Adrenal gland (tissue), 12 donors: Measurements from ENCODE around the gene NME9. TPM values are rescaled to one million over a fixed set of nuclear protein-coding genes. Genes with fewer than 3 reads are reported as not detected.

Experiments used
- DNase-seq, 7 donors: peaks; one replicate each; pipeline ENCODE4 v3.0.0-alpha.2; 2019 to 2020
- H3K27ac ChIP-seq, 5 donors: fragments of 200-600 bp; sonication (generic) in 4 of 5; 1 replicate in 3 of 5; 2 replicates in 2 of 5; pipeline versions ENCODE4 v1.5.1 to v1.8.0; 2016 to 2020; ENCODE audit warnings: mild to moderate bottlenecking in 1 of 5
- H3K27me3 ChIP-seq: fragments of 200-600 bp; 2 replicates; pipeline ENCODE4 v1.8.0; 2021
- H3K36me3 ChIP-seq, 2 donors: fragments of 200-600 bp; replicated peaks in 1 of 2; 1 replicate in 1 of 2; 2 replicates in 1 of 2; pipeline versions ENCODE4 v1.5.1 to v1.8.0; 2018 to 2022
- H3K4me1 ChIP-seq, 2 donors: fragments of 200-600 bp; replicated peaks in 1 of 2; 1 replicate in 1 of 2; 2 replicates in 1 of 2; pipeline versions ENCODE4 v1.5.1 to v1.8.0; 2018 to 2021
- H3K4me3 ChIP-seq, 4 donors: fragments of 200-600 bp; sonication (generic) in 3 of 4; one replicate each; pipeline ENCODE4 v1.5.1; 2016 to 2018
- H3K9me3 ChIP-seq, 3 donors: fragments of 200-600 bp; sonication (generic) in 1 of 3; replicated peaks in 1 of 3; 1 replicate in 2 of 3; 2 replicates in 1 of 3; pipeline versions ENCODE4 v1.5.1 to v1.8.0; 2016 to 2021
- POLR2A ChIP-seq, 2 donors: fragments of 450-650 bp; IDR thresholded peaks; one replicate each; pipeline ENCODE4 v1.6.1; 2017; ENCODE audit warnings: antibody characterized with exemption in 2 of 2, mild to moderate bottlenecking in 2 of 2, moderate library complexity in 1 of 2
- WGBS, 4 donors: extraction: QIAGEN DNeasy Blood & Tissue Kit in 2 of 4; methylation state at CpG; one replicate each; pipeline versions ENCODE4 v1.1.5 to v1.1.7; 2013 to 2017; 5-methylcytosine and 5-hydroxymethylcytosine counted together
- intact Hi-C, 2 donors: fragments of 100-400 bp; cut with DNase I; formaldehyde crosslinking; loops; one replicate each; pipeline versions ENCODE4 v1.14.1 to v1.15.0; 2022 to 2023
- polyA plus RNA-seq, 3 donors: library from polyadenylated mRNA; stranded (reverse); fragments of 200-250 nt in 2 of 3; fragments of 350-450 nt in 1 of 3; fragmentation: Illumina TruSeq in 1 of 3; extraction: RNeasy Lipid Tissue Mini Kit (QIAGEN cat#74804) in 1 of 3; gene quantifications; one replicate each; pipeline ENCODE4 v1.2.3, GENCODE V29; 2013 to 2014
- total RNA-seq, 9 donors: library from RNA; depleted of rRNA in 4 of 9; stranded (reverse); fragments of >200 nt in 4 of 9; fragments of 120-200 nt in 1 of 9; fragmentation: NEBNext Ultra II Directional in 1 of 9; extraction: Animal tissue kit (Norgen Biotek cat#: 25700) in 1 of 9; gene quantifications; one replicate each; pipeline versions ENCODE4 v1.1.0 to v1.2.4, GENCODE V29; 2013 to 2023
- TF ChIP-seq, protein P1 (sequence below), 6 experiments: fragments of 450-650 bp in 4 of 6; fragments of 200-600 bp in 2 of 6; sonication (generic) in 1 of 6; IDR thresholded peaks; 1 replicate in 5 of 6; 2 replicates in 1 of 6; pipeline versions ENCODE4 v1.5.1 to v1.8.0; 2016 to 2021; ENCODE audit warnings: antibody characterized with exemption in 6 of 6, mild to moderate bottlenecking in 2 of 6, moderate library complexity in 1 of 6
- donor health status: healthy with polysubstance abuse.
- donor health status: Bipolar disorder and iron deficiency.
- donor health status: DM: yes; HTN: yes; CAD: no.
- donor health status: DM: no; HTN: no; CAD: no.
- donor health status: DM: no; HTN: no; CAD: no.
- donor health status: DM: yes; HTN: yes; CAD: no.

Gene NME9
- total and polyA plus RNA-seq, 12 donors: 0.46 to 2.6 (median 0.77) TPM; not detected in 5

DNA sequence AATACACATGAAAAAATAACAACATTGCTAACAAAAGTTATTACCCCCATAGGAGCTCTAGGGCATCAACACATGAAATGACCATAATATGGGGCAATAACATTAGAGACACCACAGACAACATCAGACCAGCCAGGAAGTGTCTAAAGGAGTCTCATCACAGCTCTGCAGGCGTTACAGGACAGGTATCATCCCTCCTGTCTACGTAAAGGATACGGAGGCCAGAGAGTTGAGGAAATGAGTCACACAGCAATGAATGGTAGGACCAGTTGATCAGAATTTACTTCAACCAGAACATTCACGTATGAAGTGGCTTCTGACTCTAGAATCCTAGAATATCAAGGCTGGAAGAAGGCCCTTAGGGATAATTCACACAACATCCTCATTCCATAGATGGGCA lies 1.8 kb downstream of the NME9 start:
- no peaks in the 10 kb centered on the region for H3K9me3 ChIP-seq
- no peak for TF ChIP-seq POLR2A (IDR thresholded peaks at IDR 0.05)
- TF ChIP-seq, protein P1, sequence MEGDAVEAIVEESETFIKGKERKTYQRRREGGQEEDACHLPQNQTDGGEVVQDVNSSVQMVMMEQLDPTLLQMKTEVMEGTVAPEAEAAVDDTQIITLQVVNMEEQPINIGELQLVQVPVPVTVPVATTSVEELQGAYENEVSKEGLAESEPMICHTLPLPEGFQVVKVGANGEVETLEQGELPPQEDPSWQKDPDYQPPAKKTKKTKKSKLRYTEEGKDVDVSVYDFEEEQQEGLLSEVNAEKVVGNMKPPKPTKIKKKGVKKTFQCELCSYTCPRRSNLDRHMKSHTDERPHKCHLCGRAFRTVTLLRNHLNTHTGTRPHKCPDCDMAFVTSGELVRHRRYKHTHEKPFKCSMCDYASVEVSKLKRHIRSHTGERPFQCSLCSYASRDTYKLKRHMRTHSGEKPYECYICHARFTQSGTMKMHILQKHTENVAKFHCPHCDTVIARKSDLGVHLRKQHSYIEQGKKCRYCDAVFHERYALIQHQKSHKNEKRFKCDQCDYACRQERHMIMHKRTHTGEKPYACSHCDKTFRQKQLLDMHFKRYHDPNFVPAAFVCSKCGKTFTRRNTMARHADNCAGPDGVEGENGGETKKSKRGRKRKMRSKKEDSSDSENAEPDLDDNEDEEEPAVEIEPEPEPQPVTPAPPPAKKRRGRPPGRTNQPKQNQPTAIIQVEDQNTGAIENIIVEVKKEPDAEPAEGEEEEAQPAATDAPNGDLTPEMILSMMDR (IDR thresholded peaks at IDR 0.05): no peak
- H3K27me3 ChIP-seq: no peaks in the 10 kb centered on the region
- no peaks in the 10 kb centered on the region for H3K36me3 ChIP-seq
- intact Hi-C loops: loop anchor here in 1 of 2 donors (5.0 to 10.0 kb wide), 2 partner anchors 89 to 143 kb away; partner anchors contain the start of gene ARMC8
- 82 to 94% (median 84%) methylated on average over 4 of the region's 4 CpGs for WGBS, 4 donors
- H3K4me3 ChIP-seq: no peak overlapping the region
- H3K27ac ChIP-seq: no peak overlapping the region
- H3K4me1 ChIP-seq: peaks cover 0 to 6% of the 10 kb centered on the region in 2 donors
- no peak for DNase-seq

DNA sequence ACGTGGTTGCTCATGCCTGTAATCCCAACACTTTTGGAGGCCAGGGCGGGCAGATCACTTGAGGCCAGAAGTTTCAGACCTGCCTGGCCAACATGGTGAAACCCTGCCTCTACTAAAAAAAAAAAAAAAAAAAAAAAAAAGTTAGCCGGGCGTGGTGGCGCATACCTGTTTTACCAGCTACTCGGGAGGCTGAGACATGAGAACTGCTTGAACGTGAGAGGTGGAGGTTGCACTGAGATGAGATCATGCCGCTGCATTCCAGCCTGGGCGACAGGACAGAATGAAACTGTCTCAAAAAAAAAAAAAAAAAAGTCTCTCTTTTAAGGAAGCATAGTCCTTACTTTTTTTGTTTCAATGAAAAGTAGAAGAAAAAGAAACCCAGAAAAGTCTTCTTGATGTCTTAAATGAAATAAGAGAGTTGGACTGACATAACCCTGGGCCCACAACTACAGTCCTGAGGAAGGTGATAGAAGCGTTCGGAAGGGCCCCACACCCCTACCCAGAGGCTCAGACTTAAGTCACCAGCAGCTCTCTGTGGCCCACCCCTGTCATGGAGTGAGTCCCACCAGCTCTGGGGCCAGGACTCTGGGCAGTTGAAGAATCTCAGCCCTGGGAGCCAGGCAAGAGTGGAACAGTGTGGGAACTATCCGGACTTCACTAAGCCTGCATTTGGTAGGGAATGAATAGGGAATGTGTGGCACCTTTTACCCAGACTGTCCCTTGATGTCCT lies 2.6 kb downstream of the NME9 start:
- intact Hi-C loops: loop anchor here in 1 of 2 donors (5.0 to 10.0 kb wide), 2 partner anchors 90 to 142 kb away; partner anchors contain the start of gene ARMC8
- TF ChIP-seq POLR2A (IDR thresholded peaks at IDR 0.05): no peak
- TF ChIP-seq, protein P1 (IDR thresholded peaks at IDR 0.05): no peak
- H3K36me3 ChIP-seq: no peaks in the 10 kb centered on the region
- no peak for DNase-seq
- peaks cover 0 to 6% of the 10 kb centered on the region in 2 donors for H3K4me1 ChIP-seq
- H3K27ac ChIP-seq: no peak overlapping the region
- no peaks in the 10 kb centered on the region for H3K9me3 ChIP-seq
- no peaks in the 10 kb centered on the region for H3K27me3 ChIP-seq
- 92 to 97% (median 94%) methylated on average over 12 of the region's 12 CpGs for WGBS, 4 donors
- H3K4me3 ChIP-seq: no peak overlapping the region

DNA sequence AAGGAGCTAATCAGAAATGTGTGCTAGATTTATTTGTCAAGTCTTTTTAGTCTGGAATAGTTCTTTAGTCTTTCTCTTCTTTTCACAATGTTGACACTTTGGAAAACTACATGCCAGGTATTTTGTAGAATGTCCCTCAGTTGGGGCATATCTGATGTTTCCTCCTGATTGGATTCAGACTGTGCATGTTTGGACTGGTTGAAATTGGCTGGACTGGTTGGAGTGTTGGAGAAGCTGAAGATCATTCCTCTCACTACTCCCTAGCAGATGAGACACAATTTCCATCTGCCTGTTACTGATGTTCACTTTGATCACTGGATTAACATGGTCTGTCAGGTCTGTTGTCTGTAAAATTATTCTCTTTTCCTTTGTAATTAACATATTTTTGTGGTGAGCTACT lies 3.7 kb downstream of the NME9 start:
- no peak overlapping the region for H3K27ac ChIP-seq
- no peaks in the 10 kb centered on the region for H3K36me3 ChIP-seq
- no peaks in the 10 kb centered on the region for H3K27me3 ChIP-seq
- no peaks in the 10 kb centered on the region for H3K9me3 ChIP-seq
- H3K4me3 ChIP-seq: no peak overlapping the region
- H3K4me1 ChIP-seq: peaks cover 0 to 6% of the 10 kb centered on the region in 2 donors
- no peak for DNase-seq
- intact Hi-C loops: loop anchor here in 1 of 2 donors (5.0 to 10.0 kb wide), 2 partner anchors 91 to 141 kb away; partner anchors contain the start of gene ARMC8
- no peak for TF ChIP-seq POLR2A (IDR thresholded peaks at IDR 0.05)
- TF ChIP-seq, protein P1 (IDR thresholded peaks at IDR 0.05): no peak

DNA sequence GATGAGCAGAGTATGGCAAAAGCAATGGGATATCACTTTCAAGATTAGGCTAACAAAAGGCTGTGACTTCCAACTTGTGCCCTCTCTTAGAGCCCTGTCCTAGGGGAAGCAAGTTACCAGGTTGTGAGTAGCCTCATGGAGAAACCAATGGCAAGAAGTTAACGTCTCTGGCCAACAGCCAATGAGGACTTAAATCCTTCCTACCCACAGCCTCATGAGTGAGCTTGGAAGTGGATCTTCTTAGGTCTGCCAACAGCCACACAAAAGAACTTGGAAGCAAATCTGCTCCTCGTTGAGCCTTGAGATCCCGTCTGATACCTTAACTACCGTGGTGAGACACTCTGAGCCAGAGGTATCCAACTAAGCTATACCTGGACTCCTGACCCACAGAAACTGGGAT lies 5.7 kb downstream of the NME9 start:
- no peak for DNase-seq
- Histone ChIP-seq H3K27ac (no peak overlapping the region), H3K36me3 (no peaks in the 10 kb centered on the region), H3K27me3 (no peaks in the 10 kb centered on the region), H3K4me1 (peaks cover 0 to 6% of the 10 kb centered on the region in 2 donors), H3K9me3 (no peaks in the 10 kb centered on the region), H3K4me3 (no peak overlapping the region)
- intact Hi-C loops: loop anchor here in 1 of 2 donors (10.0 kb wide), 1 partner anchor 139 kb away; the partner anchor contains the start of gene ARMC8
- WGBS, 4 donors: 67 to 81% (median 79%) methylated on average over 4 of the region's 4 CpGs
- no peak for TF ChIP-seq POLR2A (IDR thresholded peaks at IDR 0.05)
- TF ChIP-seq, protein P1 (IDR thresholded peaks at IDR 0.05): no peak
